ENCODE data around the gene ANKRD12. TPM values are rescaled to one million over a fixed set of nuclear protein-coding genes. Genes with fewer than 3 reads are reported as not detected.

Gene ANKRD12
- total and polyA plus RNA-seq, 4 donors = 10.2 to 108 (median 50.0) TPM

DNA sequence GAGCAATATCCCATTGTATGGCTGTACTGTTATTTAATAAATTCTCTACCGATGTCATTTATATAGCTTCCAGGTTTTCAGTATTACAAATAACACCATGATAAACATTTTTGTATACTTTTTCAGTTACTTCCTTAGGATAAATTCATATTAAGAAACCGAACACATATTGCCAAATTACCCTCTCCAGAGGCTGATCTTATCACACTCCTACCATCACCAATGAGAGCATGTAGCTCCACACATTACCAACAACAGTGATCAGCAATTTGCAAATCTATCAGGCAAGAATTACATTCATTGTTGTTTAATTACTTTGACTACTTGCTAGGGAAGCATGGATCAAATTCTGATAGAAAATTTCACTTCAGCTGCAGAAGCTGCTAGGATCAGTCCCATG, 39.9 kb upstream of the ANKRD12 start:
- Histone ChIP-seq H3K4me3 (no peak overlapping the region), H3K27ac (ENCODE audit: low read depth in 1 of 2, low read length in 1 of 2) (no peak overlapping the region), H3K9me3 (ENCODE audit: control insufficient read depth in 4 of 4, insufficient read depth in 3 of 4, low read length in 3 of 4) (no peaks in the 10 kb centered on the region), H3K36me3 (ENCODE audit: control insufficient read depth in 4 of 4, insufficient read depth in 4 of 4, low read length in 4 of 4) (no peaks in the 10 kb centered on the region), H3K4me1 (ENCODE audit: control insufficient read depth in 5 of 5, insufficient read depth in 5 of 5, low read length in 5 of 5) (peaks cover 0 to 7% (median 0%) of the 10 kb centered on the region in 5 donors), H3K27me3 (ENCODE audit: control insufficient read depth in 3 of 3, insufficient read depth in 3 of 3, low read length in 2 of 3) (no peaks in the 10 kb centered on the region), H3K9ac (ENCODE audit: insufficient read depth in 1 of 2, low read length in 2 of 2) (no peak overlapping the region)
- no peak for DNase-seq
- TF ChIP-seq, protein P1, sequence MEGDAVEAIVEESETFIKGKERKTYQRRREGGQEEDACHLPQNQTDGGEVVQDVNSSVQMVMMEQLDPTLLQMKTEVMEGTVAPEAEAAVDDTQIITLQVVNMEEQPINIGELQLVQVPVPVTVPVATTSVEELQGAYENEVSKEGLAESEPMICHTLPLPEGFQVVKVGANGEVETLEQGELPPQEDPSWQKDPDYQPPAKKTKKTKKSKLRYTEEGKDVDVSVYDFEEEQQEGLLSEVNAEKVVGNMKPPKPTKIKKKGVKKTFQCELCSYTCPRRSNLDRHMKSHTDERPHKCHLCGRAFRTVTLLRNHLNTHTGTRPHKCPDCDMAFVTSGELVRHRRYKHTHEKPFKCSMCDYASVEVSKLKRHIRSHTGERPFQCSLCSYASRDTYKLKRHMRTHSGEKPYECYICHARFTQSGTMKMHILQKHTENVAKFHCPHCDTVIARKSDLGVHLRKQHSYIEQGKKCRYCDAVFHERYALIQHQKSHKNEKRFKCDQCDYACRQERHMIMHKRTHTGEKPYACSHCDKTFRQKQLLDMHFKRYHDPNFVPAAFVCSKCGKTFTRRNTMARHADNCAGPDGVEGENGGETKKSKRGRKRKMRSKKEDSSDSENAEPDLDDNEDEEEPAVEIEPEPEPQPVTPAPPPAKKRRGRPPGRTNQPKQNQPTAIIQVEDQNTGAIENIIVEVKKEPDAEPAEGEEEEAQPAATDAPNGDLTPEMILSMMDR (IDR thresholded peaks at IDR 0.05; ENCODE audit: control extremely low read depth, extremely low read depth) = no peak
- no peak for ATAC-seq (ENCODE audit: insufficient read depth, low FRiP score)
- 58 to 68% methylated on average over 2 of the region's 2 CpGs for WGBS, 2 donors

DNA sequence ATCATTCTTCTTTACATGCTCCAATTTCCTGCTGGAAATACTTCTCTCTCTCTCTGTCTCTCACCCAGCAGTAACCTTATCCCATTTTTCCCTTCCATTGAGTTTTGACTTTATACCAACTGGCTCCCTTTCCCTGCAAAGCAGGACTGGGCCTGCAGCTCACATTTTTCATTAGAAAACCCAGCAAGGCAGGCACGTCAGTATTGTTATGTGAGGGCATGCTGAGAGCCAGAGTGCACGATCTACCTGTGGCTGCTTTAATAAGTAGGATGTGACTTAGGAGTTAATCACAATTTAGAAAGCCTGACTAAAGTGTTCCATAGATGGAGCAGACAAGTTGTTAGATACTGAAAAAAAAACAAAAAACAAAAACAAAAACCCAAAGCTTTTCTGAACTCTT, 39.2 kb upstream of the ANKRD12 start:
- no peaks in the 10 kb centered on the region for H3K9me3 ChIP-seq (ENCODE audit: control insufficient read depth in 4 of 4, insufficient read depth in 3 of 4, low read length in 3 of 4)
- peaks cover 0 to 11% (median 0%) of the 10 kb centered on the region in 5 donors for H3K4me1 ChIP-seq (ENCODE audit: control insufficient read depth in 5 of 5, insufficient read depth in 5 of 5, low read length in 5 of 5)
- H3K27ac ChIP-seq (ENCODE audit: low read depth in 1 of 2, low read length in 1 of 2) = no peak overlapping the region
- DNase-seq (no peak), ATAC-seq (ENCODE audit: insufficient read depth, low FRiP score) (no peak)
- TF ChIP-seq, protein P1 (IDR thresholded peaks at IDR 0.05; ENCODE audit: control extremely low read depth, extremely low read depth) = no peak
- 89 to 95% methylated on average over 2 of the region's 2 CpGs for WGBS, 2 donors
- no peak overlapping the region for H3K4me3 ChIP-seq
- H3K36me3 ChIP-seq (ENCODE audit: control insufficient read depth in 4 of 4, insufficient read depth in 4 of 4, low read length in 4 of 4) = no peaks in the 10 kb centered on the region
- no peaks in the 10 kb centered on the region for H3K27me3 ChIP-seq (ENCODE audit: control insufficient read depth in 3 of 3, insufficient read depth in 3 of 3, low read length in 2 of 3)
- no peak overlapping the region for H3K9ac ChIP-seq (ENCODE audit: insufficient read depth in 1 of 2, low read length in 2 of 2)

DNA sequence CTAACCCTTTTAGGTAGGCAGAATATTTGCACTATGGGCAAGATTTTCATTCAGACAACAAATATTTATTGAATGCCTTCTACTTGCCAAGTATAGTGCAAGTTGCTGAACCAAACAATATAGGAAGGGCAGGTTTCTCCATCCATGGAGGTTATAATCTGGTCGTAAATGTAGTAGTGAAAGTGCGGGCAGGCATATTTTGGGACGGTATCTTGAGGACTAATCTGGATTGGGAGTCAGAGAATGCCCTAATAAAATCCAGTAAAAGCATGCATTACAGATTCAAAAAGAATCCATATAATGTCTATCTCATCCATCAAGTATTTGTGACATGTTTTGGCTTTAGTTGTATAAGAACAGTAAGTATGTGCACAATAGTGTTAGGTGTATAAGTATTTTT, 35.8 kb upstream of the ANKRD12 start:
- WGBS, 2 donors = 94 to 96% methylated on average over 3 of the region's 3 CpGs

More for the DNA sequence above, 35.8 kb upstream of the ANKRD12 start:
- no peak for DNase-seq
- no peak for ATAC-seq (ENCODE audit: insufficient read depth, low FRiP score)
- Histone ChIP-seq H3K27me3 (ENCODE audit: control insufficient read depth in 3 of 3, insufficient read depth in 3 of 3, low read length in 2 of 3) (no peaks in the 10 kb centered on the region), H3K4me1 (ENCODE audit: control insufficient read depth in 5 of 5, insufficient read depth in 5 of 5, low read length in 5 of 5) (peaks cover 0 to 31% (median 12%) of the 10 kb centered on the region in 5 donors), H3K9ac (ENCODE audit: insufficient read depth in 1 of 2, low read length in 2 of 2) (no peak overlapping the region), H3K36me3 (ENCODE audit: control insufficient read depth in 4 of 4, insufficient read depth in 4 of 4, low read length in 4 of 4) (no peaks in the 10 kb centered on the region), H3K27ac (ENCODE audit: low read depth in 1 of 2, low read length in 1 of 2) (no peak overlapping the region), H3K9me3 (ENCODE audit: control insufficient read depth in 4 of 4, insufficient read depth in 3 of 4, low read length in 3 of 4) (no peaks in the 10 kb centered on the region), H3K4me3 (no peak overlapping the region)
- TF ChIP-seq, protein P1 (IDR thresholded peaks at IDR 0.05; ENCODE audit: control extremely low read depth, extremely low read depth) = no peak
